Mesenteric fat pad (tissue), 1 donor: ENCODE measurements around the gene KANK3. TPM values are rescaled to one million over a fixed set of nuclear protein-coding genes. Genes with fewer than 3 reads are reported as not detected.
"Not testable (repeated sequence)": the region's sequence is repeated elsewhere in the genome, so short reads cannot be mapped to it uniquely, and the experiment has no call there.

ENCODE experiments used
- DNase-seq: peaks from one replicate; pipeline ENCODE4 v3.0.0-alpha.2; 2020; ENCODE audit warnings: low spot score
- total RNA-seq: library from RNA; stranded (reverse); fragmentation: NEBNext Ultra II Directional; extraction: Animal tissue kit (Norgen Biotek cat#: 25700); gene quantifications from one replicate; pipeline ENCODE4 v1.2.1, GENCODE V29; 2021
- donor health status: DM: yes; HTN: yes; CAD: no.

KANK3 gene
- total RNA-seq, 1 donor from 2014 or later: 28.6 TPM

- DNase-seq: no peak
Measured at GRCh38 chr19:8320564-8321066, 22.4 kb downstream of the KANK3 start.

GRCh38 chr19:8319807-8320520 is 23.1 kb downstream of the KANK3 start:
- DNase-seq: no peak

- not testable (repeated sequence) for DNase-seq
Measured at GRCh38 chr19:8318835-8319234, 24.2 kb downstream of the KANK3 start.

GRCh38 chr19:8316351-8317125 is 26.5 kb downstream of the KANK3 start:
- no peak for DNase-seq

GRCh38 chr19:8314981-8315640 is 28.0 kb downstream of the KANK3 start:
- DNase-seq: not testable (repeated sequence)

GRCh38 chr19:8311461-8312260 is 31.4 kb downstream of the KANK3 start:
- peak; percentile 84 for DNase-seq

GRCh38 chr19:8310342-8311055 is 32.6 kb downstream of the KANK3 start:
- DNase-seq: peak; percentile 57

GRCh38 chr19:8308891-8309291 is 34.2 kb downstream of the KANK3 start:
- no peak for DNase-seq

GRCh38 chr19:8307965-8308866 is 34.8 kb downstream of the KANK3 start, which contains the start of gene CD320:
Gene CD320, minus strand, starts transcription at chr19:8308358. Its CDS starts 68 bp downstream, at chr19:8308290.
- peak; percentile 95 for DNase-seq

GRCh38 chr19:8307400-8307964 is 35.6 kb downstream of the KANK3 start:
- peak; percentile 88 for DNase-seq

GRCh38 chr19:8306235-8307054 is 36.6 kb downstream of the KANK3 start:
- DNase-seq: peak; percentile 87

- DNase-seq: no peak
Measured at GRCh38 chr19:8305798-8306197, 37.3 kb downstream of the KANK3 start.

- DNase-seq: peak; percentile 87
Measured at GRCh38 chr19:8304841-8305621, 38.0 kb downstream of the KANK3 start.

GRCh38 chr19:8302734-8303133 is 40.3 kb downstream of the KANK3 start:
- peak; percentile 57 for DNase-seq

GRCh38 chr19:8302357-8302691 is 40.7 kb downstream of the KANK3 start:
- peak; percentile 89 for DNase-seq

- not testable (repeated sequence) for DNase-seq
Measured at GRCh38 chr19:8291337-8291736, 51.7 kb downstream of the KANK3 start.

GRCh38 chr19:8276508-8276907 is 66.6 kb downstream of the KANK3 start:
- not testable (repeated sequence) for DNase-seq
